NCI-H774 (cell line): ENCODE measurements around the gene EHBP1L1.

Experiments
- DNase-seq: peaks from one replicate; lab custom pipeline; 2025; lab: John Stamatoyannopoulos, UW

The EHBP1L1 gene

GRCh38 chr11:65577756-65578109 lies 1.9 kb downstream of the EHBP1L1 start:
- DNase-seq, result no peak

DNA sequence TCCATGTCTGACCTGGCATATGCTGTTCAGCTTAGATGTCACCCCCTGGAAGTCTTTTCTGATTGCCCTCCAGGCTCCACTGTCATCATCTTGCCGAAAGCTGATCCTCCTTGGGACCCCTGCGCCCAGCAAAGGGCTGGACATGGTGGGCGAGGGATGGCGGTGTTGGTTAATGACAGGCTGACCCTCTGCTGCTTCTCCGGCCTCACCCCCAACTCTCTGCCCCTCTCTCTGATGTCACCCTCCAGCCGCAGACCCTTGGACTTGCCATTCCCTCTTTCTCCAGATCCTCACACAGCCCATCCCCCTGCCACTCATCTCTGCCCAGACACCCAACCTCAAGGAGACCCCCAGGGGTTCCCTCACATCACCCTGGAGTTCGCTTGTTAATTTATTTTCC lies 2.3 kb downstream of the EHBP1L1 start:
- no peak for DNase-seq

GRCh38 chr11:65578667-65579066 lies 2.8 kb downstream of the EHBP1L1 start:
- DNase-seq, result no peak

DNA sequence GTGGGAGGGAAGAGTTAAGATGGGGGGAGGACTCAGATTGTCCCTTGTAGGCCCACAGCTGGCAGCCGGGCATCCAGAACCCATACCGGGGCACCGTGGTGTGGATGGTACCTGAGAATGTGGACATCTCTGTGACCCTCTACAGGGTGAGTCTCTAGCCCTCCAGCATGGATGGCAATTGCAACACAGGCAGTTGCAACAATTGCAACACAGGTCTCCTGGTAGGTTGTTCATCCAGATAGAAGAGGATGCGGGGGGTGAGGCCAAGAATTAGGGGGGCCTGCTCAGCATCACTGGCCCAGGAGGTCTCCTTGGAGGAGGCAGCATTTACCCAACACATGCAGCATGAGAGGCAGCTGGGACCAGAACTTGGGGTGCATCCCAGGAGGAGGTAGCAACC lies 3.4 kb downstream of the EHBP1L1 start:
- DNase-seq, result no peak

GRCh38 chr11:65580031-65580692 lies 4.3 kb downstream of the EHBP1L1 start:
- DNase-seq, result no peak

DNA sequence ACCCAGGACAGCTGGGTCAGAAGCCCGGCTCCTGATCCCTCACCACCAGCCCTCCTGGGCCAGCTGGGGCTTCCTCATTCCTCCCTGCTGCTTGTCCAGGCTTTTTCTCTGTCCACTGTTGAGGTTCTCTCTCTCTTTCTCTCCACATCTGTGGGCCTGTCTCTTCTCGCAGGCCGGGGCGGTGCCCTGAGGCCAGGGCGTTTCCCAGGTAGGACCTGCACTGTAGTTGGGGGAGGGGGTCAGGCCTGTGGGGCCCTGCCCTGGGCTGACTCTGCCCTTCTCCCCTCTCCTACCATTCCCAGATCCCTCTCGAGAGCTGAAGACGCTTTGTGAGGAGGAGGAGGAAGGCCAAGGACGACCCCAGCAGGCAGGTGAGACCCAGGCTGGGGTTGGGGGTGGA lies 4.9 kb downstream of the EHBP1L1 start:
- no peak for DNase-seq

DNA sequence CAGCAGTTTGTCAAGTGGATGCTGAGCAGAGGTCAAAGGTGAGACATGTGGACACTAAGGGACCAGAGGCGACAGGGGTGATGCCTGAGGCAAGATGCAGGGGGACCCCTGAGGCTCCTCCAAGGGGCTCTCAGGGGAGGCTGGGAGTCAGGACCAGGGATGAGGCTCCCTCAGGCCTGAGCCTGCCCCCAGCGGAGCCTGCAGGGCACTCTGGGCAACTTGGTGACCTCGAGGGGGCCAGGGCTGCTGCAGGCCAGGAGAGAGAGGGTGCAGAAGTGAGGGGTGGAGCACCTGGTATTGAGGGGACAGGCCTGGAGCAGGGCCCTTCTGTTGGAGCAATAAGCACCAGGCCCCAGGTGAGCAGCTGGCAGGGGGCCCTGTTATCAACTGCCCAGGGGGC lies 6.1 kb downstream of the EHBP1L1 start:
- no peak for DNase-seq

DNA sequence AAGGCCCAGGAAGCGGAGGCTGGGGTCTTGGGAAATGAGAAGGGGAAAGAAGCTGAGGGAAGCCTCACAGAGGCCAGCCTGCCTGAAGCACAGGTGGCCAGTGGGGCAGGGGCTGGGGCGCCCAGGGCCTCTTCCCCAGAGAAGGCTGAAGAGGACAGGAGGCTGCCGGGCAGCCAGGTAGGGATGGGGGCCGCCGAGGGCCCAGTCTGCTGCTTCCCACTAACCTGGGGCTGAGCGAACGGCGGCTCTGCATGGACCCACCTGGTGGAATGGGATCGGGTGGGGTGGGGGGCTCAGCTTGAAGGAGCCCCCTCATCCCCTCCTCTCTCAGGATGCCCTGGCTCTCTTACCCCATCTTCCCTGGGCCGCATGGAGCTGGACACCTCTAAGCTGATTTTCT lies 7.7 kb downstream of the EHBP1L1 start:
- no peak for DNase-seq

GRCh38 chr11:65584106-65584505 lies 8.3 kb downstream of the EHBP1L1 start:
- no peak for DNase-seq

GRCh38 chr11:65584723-65585171 lies 8.9 kb downstream of the EHBP1L1 start:
- no peak for DNase-seq

- no peak for DNase-seq
Observed at GRCh38 chr11:65585396-65586246, 9.8 kb downstream of the EHBP1L1 start.

DNA sequence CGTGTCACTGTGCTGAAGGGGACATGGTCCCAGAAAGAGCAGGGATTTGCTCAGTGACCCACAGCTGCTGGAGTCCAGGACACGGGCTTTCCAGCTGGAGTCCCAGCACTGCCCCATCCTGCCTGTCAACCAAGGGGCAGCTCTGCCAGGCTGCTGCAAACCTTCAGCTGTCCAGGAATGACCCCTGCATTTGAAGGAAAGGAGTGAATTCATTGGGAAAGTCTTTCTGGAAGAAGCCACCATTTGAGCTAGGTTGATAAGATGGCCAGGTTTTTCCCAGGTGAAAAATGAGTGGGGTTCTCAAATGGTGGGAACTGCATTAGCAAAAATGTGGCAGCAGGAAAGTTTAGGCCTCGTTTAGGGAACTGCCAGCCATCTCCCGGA lies 10.4 kb downstream of the EHBP1L1 start:
- no peak for DNase-seq

DNA sequence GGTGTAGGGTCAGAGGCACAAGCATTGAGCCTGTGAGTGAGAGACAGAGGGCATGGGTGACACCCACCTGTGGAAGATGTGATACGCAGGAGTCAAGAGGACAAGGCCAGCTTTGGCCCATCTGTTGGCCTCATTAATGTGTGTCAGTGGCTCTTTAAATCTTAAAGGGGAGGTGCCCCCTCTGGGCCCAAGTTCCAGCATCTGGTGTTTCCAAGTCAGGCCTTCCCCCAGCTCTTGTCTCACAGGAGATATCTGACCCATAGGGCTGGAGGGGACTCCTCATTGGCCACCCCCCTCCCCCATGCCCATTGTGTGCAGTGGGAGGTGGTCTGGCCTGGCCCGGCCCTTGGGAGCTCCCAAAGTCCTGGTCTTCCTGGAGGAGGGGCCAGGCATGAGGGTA lies 10.8 kb downstream of the EHBP1L1 start:
- no peak for DNase-seq

- DNase-seq, result peak; percentile 2
Observed at GRCh38 chr11:65588199-65589054, 12.6 kb downstream of the EHBP1L1 start.

GRCh38 chr11:65589444-65590239 lies 13.8 kb downstream of the EHBP1L1 start:
- no peak for DNase-seq

GRCh38 chr11:65590240-65590738 lies 14.4 kb downstream of the EHBP1L1 start:
- DNase-seq, result peak; percentile 11

GRCh38 chr11:65591939-65592857 lies 16.3 kb downstream of the EHBP1L1 start:
- no peak for DNase-seq

GRCh38 chr11:65592858-65593517 lies 17.1 kb downstream of the EHBP1L1 start:
- DNase-seq, result no peak

DNA sequence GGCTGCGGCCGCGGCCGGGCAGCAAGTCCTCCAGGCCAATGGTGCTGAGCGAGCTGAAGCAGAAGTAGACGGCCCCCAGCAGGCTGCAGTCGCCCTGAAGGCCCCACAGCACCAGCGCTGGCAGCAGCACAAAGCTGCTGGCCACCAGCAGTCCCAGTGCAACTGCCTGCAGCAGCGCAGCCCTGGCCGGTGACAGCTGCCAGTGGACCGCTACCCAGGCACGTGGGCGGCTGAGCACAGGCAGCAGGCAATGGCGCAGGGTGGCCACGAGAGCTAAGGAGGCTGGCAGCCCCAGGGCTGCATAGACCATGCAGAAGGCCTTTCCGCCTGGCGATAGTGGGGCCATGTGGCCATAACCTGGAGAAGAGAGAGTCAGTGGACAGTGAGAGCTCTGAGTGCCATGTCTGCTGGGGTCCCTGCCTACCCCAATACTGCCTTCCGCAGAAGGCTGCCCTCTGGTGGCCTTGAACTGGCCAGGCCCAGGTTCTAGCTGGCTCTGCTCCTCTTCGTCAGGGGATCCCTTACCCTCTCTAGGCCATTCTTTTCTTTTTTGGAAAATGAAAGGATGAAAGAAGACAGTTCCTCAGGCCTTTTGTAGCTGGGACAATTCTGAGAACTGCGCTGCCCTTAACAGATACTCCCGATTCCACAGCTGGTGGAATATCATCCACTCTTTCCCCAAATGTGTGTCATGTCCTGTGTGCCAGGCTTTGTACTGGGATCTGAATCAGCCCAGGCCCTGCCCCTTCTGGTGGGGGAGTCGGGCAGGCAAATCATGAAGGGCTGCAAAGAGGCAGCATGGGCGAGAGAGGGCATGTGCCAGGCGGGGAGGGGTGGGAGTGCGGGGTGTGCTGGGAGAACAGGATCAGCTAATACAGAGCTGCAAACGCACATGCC lies 17.9 kb downstream of the EHBP1L1 start:
- DNase-seq, result no peak
